ENCODE data around the gene BBX. TPM values are rescaled to one million over a fixed set of nuclear protein-coding genes. Genes with fewer than 3 reads are reported as not detected.

Gene BBX
- polyA plus RNA-seq, 1 donor from 2014 or later: 112 TPM

DNA sequence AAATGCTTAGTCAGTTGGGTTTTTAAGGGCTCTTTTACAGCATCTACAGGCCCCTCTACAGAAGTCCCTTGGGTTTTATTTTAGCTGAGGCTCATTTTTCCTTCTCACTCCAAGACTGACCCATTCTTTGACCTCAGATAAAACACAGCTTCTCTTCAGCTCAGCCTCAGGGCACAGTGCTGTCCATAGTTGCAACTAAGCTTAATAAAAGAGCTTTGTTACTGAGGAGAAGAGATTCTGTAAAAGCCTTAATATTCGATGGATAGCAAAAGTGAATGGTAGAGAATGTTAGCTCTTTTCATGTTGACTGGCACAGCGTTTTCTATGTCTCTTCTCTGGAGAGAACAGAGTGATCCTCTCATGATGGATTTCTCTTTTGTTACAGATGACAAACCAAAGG, 277.9 kb downstream of the BBX start:
- no peak overlapping the region for H3K4me3 Mint-ChIP-seq
- peaks cover 0 to under 1% (median 0%) of the 10 kb centered on the region in 3 donors for H3K4me1 Mint-ChIP-seq
- H3K36me3 Mint-ChIP-seq: peaks cover 8% of the 10 kb centered on the region
- H3K27me3 Mint-ChIP-seq: no peaks in the 10 kb centered on the region
- H3K9me3 Mint-ChIP-seq: no peaks in the 10 kb centered on the region
- no peak overlapping the region for H3K27ac Mint-ChIP-seq

GRCh38 chr3:107803170-107803569, 280.4 kb downstream of the BBX start:
- no peak overlapping the region for H3K4me3 Mint-ChIP-seq
- peak overlapping the region in 1 of 3 donors; percentile 35 for H3K27ac Mint-ChIP-seq
- no peaks in the 10 kb centered on the region for H3K27me3 Mint-ChIP-seq
- H3K9me3 Mint-ChIP-seq: no peaks in the 10 kb centered on the region
- peaks cover 8% of the 10 kb centered on the region for H3K36me3 Mint-ChIP-seq
- H3K4me1 Mint-ChIP-seq: no peaks in the 10 kb centered on the region

- Mint-ChIP-seq H3K27me3 (no peaks in the 10 kb centered on the region), H3K27ac (no peak overlapping the region), H3K36me3 (peaks cover 14% of the 10 kb centered on the region), H3K9me3 (no peaks in the 10 kb centered on the region), H3K4me3 (no peak overlapping the region), H3K4me1 (peaks cover 1 to 8% (median 7%) of the 10 kb centered on the region in 3 donors)
Measured at GRCh38 chr3:107806021-107806420, 283.3 kb downstream of the BBX start.

DNA sequence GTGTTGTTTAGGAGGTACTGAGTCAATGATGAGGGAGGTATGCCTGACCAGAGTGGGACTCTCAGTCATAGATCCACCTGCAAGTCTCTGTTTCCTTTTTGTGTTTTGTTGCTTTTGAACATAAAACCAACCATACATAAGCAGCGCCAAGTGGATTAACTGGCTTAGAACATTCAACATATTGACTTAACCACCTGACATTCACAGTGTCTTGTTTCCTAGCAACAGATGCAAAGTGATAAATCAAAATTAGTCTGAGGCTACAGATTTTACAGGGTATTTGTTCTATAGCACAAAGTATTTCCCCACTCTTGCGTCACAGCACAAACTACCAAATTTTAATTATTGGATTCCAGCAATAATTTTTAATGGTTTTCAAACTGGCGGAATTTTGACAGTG, 283.8 kb downstream of the BBX start:
- Mint-ChIP-seq H3K27me3 (no peaks in the 10 kb centered on the region), H3K36me3 (peaks cover 14% of the 10 kb centered on the region), H3K4me3 (no peak overlapping the region), H3K4me1 (peaks cover 1 to 8% (median 7%) of the 10 kb centered on the region in 3 donors), H3K9me3 (no peaks in the 10 kb centered on the region), H3K27ac (no peak overlapping the region)

- Mint-ChIP-seq H3K4me1 (peaks cover 1 to 8% (median 7%) of the 10 kb centered on the region in 3 donors), H3K27ac (peak overlapping the region in 2 of 3 donors; percentile 33 to 53), H3K9me3 (no peaks in the 10 kb centered on the region), H3K4me3 (peak overlapping the region in 1 of 4 donors; percentile 45), H3K36me3 (peaks cover 5% of the 10 kb centered on the region), H3K27me3 (no peaks in the 10 kb centered on the region)
Measured at GRCh38 chr3:107810171-107811071, 287.7 kb downstream of the BBX start.

DNA sequence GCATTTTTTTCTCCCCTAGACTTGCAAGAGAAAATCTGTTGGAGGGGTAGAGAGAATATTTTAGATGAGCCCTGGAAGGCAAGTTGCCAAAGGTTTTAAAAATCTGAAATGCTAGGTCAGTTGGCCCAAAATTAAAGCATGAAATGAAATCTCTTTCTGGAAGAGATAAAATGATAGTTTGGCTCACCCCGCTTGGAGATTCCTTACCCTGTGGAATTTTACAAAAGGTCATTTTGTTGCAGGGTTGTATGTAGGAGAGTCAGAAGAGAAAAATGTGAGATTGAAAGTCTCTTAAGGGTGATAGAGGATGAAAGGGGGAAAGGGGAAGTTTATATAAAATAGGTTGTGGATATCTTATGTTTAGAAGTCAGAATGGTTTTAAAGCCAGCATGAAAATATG, 290.3 kb downstream of the BBX start:
- no peaks in the 10 kb centered on the region for H3K9me3 Mint-ChIP-seq
- H3K27me3 Mint-ChIP-seq: no peaks in the 10 kb centered on the region
- peaks cover 1 to 8% (median 7%) of the 10 kb centered on the region in 3 donors for H3K4me1 Mint-ChIP-seq
- H3K4me3 Mint-ChIP-seq: peak overlapping the region in 1 of 4 donors; percentile 9
- peak overlapping the region; percentile 49 to 71 (median 67) for H3K27ac Mint-ChIP-seq
- H3K36me3 Mint-ChIP-seq: peaks cover 5% of the 10 kb centered on the region

DNA sequence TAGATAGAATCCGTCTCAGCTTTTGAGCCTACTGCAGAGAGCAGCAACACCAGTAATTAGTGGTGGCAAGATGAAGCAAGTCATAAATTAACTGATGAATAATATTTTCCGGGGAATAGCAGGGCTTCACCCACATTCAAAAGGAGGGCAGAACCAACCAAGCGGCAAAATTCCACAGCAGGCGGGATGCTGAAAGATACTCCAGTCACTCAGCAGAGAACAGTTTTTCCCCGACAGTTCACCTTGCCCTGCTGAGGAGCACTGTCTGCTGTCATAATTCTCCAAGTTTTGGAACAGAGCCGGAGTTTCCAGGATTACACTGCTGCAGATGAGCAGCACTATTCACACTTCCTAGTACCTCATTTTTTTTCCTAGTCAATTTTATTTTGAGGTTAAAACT, 293.3 kb downstream of the BBX start:
- no peaks in the 10 kb centered on the region for H3K27me3 Mint-ChIP-seq
- H3K27ac Mint-ChIP-seq: no peak overlapping the region
- H3K4me1 Mint-ChIP-seq: no peaks in the 10 kb centered on the region
- H3K36me3 Mint-ChIP-seq: no peaks in the 10 kb centered on the region
- H3K4me3 Mint-ChIP-seq: no peak overlapping the region
- H3K9me3 Mint-ChIP-seq: no peaks in the 10 kb centered on the region

GRCh38 chr3:107817076-107817475, 294.3 kb downstream of the BBX start:
- no peaks in the 10 kb centered on the region for H3K9me3 Mint-ChIP-seq
- no peaks in the 10 kb centered on the region for H3K4me1 Mint-ChIP-seq
- no peaks in the 10 kb centered on the region for H3K27me3 Mint-ChIP-seq
- no peak overlapping the region for H3K4me3 Mint-ChIP-seq
- peak overlapping the region in 1 of 3 donors; percentile 60 for H3K27ac Mint-ChIP-seq
- no peaks in the 10 kb centered on the region for H3K36me3 Mint-ChIP-seq

DNA sequence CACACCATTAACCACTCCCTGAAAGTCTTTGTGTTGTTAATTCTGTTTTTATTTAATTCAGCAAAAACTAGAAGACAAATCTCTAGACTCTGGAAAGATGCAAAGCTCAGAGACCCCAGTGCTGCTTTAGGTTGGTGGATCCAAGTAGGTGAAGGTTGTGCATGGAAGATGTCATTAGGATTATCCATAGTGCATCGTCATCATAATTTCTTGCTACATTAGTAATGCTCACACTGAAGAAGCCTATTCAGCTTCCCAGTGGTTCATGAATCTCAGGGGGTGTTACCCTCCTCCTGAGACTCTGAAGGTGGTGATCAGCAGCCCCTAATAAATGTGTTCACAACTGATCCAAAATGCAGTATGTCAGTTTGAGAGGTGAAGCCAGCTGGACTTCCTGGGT, 295.3 kb downstream of the BBX start:
- H3K4me3 Mint-ChIP-seq: no peak overlapping the region
- H3K4me1 Mint-ChIP-seq: no peaks in the 10 kb centered on the region
- no peaks in the 10 kb centered on the region for H3K27me3 Mint-ChIP-seq
- H3K27ac Mint-ChIP-seq: no peak overlapping the region
- no peaks in the 10 kb centered on the region for H3K9me3 Mint-ChIP-seq
- H3K36me3 Mint-ChIP-seq: no peaks in the 10 kb centered on the region

DNA sequence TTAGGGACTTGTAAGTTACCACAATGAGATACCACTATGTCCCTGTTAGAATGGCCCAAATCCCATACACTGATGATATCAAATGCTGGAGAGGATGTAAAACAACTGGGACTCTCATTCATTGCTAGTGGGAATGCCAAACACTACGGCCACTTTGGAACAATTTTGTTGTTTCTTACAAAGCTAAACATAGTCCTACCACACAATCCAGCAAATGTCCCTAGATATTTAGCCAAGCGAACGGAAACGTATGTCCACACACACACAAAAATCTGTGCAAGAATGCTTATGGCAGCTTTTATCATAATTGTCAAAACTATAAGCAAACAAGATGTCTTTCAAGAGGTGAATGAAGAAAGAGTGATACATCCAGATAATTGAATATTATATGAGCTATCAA, 296.9 kb downstream of the BBX start:
- H3K9me3 Mint-ChIP-seq: peaks cover 0 to 2% (median 0%) of the 10 kb centered on the region in 3 donors

GRCh38 chr3:107822308-107822707, 299.5 kb downstream of the BBX start:
- H3K4me3 Mint-ChIP-seq: no peak overlapping the region
- H3K27me3 Mint-ChIP-seq: no peaks in the 10 kb centered on the region
- H3K9me3 Mint-ChIP-seq: peaks cover 0 to 2% (median 0%) of the 10 kb centered on the region in 3 donors
- H3K27ac Mint-ChIP-seq: no peak overlapping the region
- H3K4me1 Mint-ChIP-seq: no peaks in the 10 kb centered on the region
- H3K36me3 Mint-ChIP-seq: no peaks in the 10 kb centered on the region

More for the DNA sequence above, 296.9 kb downstream of the BBX start:
- no peaks in the 10 kb centered on the region for H3K27me3 Mint-ChIP-seq
- H3K36me3 Mint-ChIP-seq: no peaks in the 10 kb centered on the region
- no peak overlapping the region for H3K4me3 Mint-ChIP-seq
- H3K4me1 Mint-ChIP-seq: no peaks in the 10 kb centered on the region
- H3K27ac Mint-ChIP-seq: peak overlapping the region in 1 of 3 donors; percentile 20

- Mint-ChIP-seq H3K36me3 (no peaks in the 10 kb centered on the region), H3K27me3 (no peaks in the 10 kb centered on the region), H3K4me3 (no peak overlapping the region), H3K4me1 (no peaks in the 10 kb centered on the region), H3K27ac (no peak overlapping the region), H3K9me3 (peaks cover 0 to 2% (median 0%) of the 10 kb centered on the region in 3 donors)
Measured at GRCh38 chr3:107824822-107825371, 302.1 kb downstream of the BBX start.

DNA sequence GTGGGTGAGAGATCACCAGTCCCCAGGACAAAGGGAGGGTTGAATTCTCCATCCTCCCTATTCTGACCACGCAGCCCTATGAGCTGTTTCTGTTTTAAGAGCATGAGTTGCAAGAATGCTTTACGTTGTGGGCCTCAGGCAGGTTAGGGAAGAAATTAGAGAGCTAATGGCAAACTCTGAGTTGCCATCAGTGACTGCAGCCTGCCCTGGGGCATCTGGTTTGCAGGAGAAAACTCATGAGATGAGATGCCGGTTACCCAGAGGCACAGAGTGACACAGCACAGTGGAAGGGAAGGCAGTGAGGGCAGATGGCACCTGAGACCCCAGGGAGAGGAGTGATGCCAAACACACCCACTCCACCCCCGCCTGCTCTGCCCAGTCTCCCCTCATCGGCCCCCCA, 302.8 kb downstream of the BBX start:
- Mint-ChIP-seq H3K9me3 (peaks cover 0 to 2% (median 0%) of the 10 kb centered on the region in 3 donors), H3K27me3 (no peaks in the 10 kb centered on the region), H3K27ac (no peak overlapping the region), H3K4me1 (no peaks in the 10 kb centered on the region), H3K4me3 (no peak overlapping the region), H3K36me3 (no peaks in the 10 kb centered on the region)

- no peaks in the 10 kb centered on the region for H3K27me3 Mint-ChIP-seq
- no peaks in the 10 kb centered on the region for H3K36me3 Mint-ChIP-seq
- H3K4me1 Mint-ChIP-seq: no peaks in the 10 kb centered on the region
- peaks cover 0 to 2% (median 0%) of the 10 kb centered on the region in 3 donors for H3K9me3 Mint-ChIP-seq
- H3K4me3 Mint-ChIP-seq: no peak overlapping the region
- no peak overlapping the region for H3K27ac Mint-ChIP-seq
Measured at GRCh38 chr3:107826727-107827126, 304.0 kb downstream of the BBX start.

- H3K4me3 Mint-ChIP-seq: no peak overlapping the region
- H3K9me3 Mint-ChIP-seq: no peaks in the 10 kb centered on the region
- H3K4me1 Mint-ChIP-seq: no peaks in the 10 kb centered on the region
- peaks cover 2% of the 10 kb centered on the region for H3K36me3 Mint-ChIP-seq
- H3K27me3 Mint-ChIP-seq: no peaks in the 10 kb centered on the region
- H3K27ac Mint-ChIP-seq: no peak overlapping the region
Measured at GRCh38 chr3:107829185-107829584, 306.4 kb downstream of the BBX start.

DNA sequence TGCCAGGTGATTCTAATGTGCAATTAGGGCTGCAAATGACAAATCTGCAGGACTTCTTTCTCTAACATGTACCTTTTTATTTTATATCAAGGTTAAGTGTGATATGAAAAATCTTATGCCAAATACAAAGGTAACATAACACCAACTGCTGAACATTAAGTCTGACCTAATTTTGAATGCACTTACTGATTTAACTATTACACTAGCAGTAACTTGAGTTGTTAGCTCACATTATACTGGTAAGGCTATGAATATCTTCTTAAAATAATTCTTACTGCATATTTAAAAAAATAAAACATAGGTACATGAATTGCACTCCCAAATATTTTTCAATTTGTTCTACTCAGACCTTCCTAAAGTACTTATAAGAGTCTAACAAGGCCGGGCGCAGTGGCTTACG, 308.8 kb downstream of the BBX start:
- Mint-ChIP-seq H3K4me1 (no peaks in the 10 kb centered on the region), H3K27ac (no peak overlapping the region), H3K27me3 (no peaks in the 10 kb centered on the region), H3K4me3 (no peak overlapping the region), H3K36me3 (peaks cover 2% of the 10 kb centered on the region), H3K9me3 (no peaks in the 10 kb centered on the region)
